NCI-H2196 treated with DMSO at 0.1 percent for 48 hours (cell line): Measurements from ENCODE around the gene CRTC1.
"Not testable (repeated sequence)": the region's sequence is repeated elsewhere in the genome, so short reads cannot be mapped to it uniquely, and the experiment has no call there.

Source experiments
- DNase-seq: peaks from one replicate; lab custom pipeline; 2025; ENCODE audit not compliant: unreplicated experiment; lab: John Stamatoyannopoulos, UW

Gene CRTC1

GRCh38 chr19:18798384-18799352 lies 115.2 kb downstream of the CRTC1 start:
- no peak for DNase-seq

DNA sequence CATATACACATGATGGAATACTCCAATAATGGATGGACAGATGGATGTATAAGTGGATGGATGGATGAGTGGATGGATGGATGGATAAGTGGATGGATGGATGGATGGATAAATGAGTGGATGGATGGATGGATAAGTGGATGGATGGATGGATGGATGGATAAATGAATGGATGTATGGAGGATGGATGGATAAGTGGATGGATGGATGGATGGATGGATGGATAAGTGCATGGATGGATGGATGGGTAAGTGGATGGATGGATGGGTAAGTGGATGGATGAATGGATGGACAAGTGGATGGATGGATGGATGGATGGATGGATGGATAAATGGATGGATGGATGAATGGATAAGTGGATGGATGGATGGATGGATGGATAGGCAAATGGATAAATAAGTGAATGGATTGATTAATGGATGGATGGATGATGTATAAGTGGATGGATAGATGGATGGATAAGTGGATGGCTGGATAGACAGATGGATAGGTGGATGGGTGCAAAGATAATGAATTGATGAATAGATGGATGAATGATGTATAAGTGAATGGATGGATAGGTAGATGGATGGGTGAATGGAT lies 116.0 kb downstream of the CRTC1 start:
- no peak for DNase-seq

DNA sequence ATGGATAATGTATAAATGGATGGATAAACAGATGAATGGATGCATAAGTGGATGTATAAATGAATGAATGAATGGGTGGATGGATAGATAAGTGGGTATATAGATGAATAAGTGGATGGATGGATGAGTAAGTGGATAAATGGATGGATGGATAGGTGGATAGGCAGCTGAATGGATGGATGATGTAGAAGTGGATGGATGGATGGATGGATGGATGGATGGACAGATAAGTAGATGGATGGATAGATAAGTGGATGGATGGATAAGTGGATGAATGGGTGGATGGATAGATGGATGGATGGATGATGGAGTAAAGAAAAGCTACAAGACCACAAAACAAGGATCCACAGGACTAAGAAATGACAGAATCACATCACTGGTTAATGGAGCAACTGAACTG lies 116.6 kb downstream of the CRTC1 start:
- no peak for DNase-seq

GRCh38 chr19:18800636-18801035 lies 117.2 kb downstream of the CRTC1 start:
- DNase-seq: no peak

DNA sequence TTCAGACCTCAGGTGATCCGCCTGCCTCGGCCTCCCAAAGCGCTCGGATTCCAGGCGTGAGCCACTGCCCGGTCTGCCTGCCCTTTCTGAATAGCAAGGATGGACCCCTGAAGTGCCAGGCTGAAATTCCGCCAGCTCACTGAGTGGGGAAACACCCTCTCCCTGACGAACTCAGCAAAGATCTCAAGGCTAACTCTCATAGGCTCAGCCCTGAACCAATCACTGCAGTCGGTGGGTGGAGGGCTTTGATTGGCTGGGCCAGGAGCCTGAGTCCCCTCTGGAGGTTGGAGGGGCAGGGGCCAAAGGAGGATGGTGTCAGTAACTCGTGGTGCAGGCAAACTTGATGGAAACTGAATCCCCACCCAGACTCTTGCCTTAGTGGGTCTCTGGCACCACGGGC lies 118.9 kb downstream of the CRTC1 start:
- no peak for DNase-seq

DNA sequence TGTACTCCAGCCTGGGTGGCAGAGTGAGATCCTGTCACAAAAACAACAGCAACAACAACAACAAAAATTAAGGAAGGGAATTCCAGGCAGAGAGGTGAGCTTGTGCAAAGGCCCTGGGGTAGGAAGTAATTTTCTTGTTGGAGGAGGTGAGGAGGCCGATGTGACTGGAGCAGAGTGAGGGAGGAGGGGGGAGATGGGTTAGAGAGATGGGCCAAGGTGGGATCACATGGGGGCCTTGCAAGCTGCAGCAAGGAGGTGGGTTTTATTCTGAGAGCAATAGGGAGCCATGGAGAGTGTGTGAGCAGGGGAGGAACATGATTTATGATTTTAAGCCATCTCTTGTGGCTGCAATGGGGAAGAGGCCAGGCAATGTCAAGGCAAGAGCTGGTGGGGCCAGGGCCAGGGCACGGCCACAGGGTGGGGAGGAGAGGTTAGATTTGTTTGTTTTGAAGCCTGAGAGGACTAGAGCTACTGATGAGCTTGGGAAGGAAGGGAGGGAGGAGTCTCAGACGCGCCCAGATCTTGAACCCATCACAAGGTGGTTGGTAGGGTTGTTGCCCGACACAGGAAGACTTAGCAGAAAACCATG lies 120.2 kb downstream of the CRTC1 start:
- DNase-seq: no peak

GRCh38 chr19:18804139-18804601 lies 120.7 kb downstream of the CRTC1 start:
- no peak for DNase-seq

DNA sequence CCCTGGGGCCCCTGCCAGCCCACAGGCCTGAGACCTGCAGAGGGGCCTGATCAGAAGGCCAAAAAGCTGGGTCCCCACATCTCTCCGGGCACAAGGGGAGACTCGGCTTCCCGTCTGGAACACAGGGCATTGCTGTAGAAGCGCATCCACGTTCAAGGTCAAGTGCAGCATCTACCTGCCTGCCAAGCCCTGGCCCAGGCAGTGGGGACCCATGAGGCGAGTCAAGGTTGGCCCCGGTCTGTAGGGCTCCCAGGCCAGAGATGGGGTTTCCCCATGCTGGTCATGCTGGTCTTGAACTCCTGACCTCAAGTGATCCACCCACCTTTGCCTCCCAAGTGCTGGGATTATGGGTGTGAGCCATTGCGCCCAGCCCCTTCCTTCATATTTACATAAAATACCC lies 121.2 kb downstream of the CRTC1 start:
- no peak for DNase-seq

GRCh38 chr19:18807861-18808331 lies 124.4 kb downstream of the CRTC1 start:
- no peak for DNase-seq

DNA sequence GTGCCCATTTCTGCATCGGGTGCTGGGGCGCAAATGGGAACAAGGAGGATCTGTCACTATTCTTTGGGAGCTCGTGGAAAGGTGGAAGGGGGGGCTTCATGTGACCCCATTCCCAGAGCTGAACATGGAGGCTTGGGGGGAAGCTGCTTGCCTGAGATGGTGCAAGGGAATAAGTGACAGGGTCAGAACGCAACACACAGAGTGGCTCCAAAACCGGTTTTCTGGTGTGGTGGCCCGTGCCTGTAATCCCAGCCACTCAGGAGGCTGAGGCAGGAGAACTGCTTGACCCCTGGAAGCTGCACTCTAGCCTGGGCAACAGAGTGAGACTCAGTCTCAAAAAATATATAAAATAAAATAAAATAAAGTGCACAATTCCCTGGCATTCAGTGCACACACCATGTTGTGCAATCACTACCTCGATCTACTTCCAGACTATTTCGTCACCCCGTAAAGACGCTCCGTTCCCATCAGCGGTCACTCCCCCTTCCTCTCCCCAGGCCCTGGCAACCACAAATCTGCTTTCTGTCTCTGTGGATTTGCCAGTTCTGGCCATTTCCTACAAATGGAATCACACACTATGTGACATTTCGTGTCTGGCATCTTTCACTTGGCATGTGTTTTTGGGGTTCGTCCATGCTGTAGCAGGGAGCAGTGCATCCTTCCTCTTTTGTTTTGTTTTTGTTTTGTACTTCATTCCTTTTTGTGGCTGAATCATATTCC lies 125.8 kb downstream of the CRTC1 start:
- no peak for DNase-seq

DNA sequence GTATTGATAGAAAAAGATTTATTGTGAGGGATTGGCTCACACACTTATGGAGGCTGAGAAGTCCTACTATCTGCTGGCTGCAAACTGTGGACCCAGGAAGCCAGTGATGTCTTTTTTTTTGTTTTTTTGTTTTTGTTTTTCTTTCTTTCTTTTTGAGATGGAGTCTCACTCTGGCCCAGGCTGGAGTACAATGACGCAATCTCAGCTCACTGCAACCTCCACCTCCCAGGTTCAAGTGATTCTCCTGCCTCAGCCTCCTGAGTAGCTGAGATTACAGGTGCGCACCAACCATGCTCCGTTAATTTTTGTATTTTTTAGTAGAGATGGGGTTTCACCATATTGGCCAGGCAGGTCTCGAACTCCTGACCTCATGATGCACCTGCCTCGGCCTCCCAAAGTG lies 128.2 kb downstream of the CRTC1 start:
- DNase-seq: not testable (repeated sequence)

GRCh38 chr19:18814063-18814462 lies 130.6 kb downstream of the CRTC1 start:
- no peak for DNase-seq

GRCh38 chr19:18815673-18816072 lies 132.2 kb downstream of the CRTC1 start:
- DNase-seq: no peak

GRCh38 chr19:18816645-18817044 lies 133.2 kb downstream of the CRTC1 start:
- not testable (repeated sequence) for DNase-seq

DNA sequence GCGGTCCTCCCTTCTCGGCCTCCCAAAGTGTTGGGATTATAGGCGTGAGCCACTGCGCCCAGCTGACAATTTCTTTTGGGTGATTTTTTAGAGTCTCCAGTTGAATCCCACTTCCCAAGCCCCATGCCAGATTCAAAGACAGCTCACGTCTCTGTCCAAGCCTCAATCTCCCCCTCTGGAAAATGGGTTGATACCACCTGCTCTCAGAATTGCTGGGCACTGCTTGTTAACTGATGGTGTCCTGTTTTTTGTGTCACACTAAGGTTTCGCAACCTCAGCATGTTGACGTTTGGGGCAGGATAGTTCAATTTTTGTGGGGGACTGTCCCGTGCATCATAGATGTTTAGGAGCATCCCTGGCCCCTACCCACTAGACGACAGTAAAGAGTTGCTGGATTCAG lies 134.1 kb downstream of the CRTC1 start:
- DNase-seq: no peak

DNA sequence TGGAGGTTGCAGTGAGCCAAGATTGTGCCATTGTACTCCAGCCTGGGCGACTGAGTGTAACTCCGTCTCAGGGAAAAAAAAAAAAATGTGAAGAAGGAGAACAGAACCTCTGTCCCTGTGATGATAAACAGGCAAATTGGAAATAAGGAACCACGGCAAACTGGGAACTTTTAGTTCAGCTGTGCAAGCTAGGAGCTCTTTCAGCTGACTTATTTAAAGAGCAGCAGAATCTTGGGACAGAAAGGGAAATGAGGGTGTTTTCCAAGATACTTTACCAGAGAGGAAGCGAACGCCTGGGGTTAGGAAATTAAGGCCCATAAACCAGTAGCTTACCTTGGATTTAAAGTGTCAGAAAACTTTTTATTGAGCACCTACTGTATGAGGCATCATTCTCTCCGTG lies 145.3 kb downstream of the CRTC1 start:
- no peak for DNase-seq

GRCh38 chr19:18830488-18830887 lies 147.0 kb downstream of the CRTC1 start:
- no peak for DNase-seq

DNA sequence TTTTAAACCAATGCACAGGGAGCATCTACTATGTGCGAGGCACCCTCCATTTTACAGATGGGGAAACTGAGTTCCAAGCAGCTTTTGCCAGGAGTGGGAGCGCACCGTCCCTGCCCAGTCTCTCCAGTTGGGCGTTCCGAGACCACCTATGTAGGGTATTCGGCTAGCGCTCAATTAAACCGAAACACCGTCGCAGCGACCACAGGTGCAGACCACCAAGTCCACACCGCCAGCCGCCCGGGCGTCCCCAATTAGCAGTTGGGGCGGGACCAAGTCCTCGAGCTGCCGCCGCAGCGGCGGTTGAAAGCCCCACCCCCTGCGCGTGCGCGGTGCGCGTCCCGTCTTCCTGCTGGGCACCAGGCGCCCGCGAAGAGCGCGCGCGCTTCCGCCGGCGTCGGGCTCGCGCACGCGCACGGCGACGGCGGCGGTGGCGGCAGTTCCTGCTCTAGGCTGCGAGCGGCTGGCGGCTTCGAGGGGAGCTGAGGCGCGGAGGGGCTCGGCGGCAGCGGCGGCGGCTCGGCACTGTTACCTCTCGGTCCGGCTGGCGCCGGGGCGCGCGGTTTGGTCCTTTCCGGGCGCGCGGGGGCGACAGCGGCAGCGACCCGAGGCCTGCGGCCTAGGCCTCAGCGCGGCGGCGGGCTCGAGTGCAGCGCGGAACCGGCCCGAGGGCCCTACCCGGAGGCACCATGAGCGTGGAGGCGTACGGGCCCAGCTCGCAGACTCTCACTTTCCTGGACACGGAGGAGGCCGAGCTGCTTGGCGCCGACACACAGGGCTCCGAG lies 148.2 kb downstream of the CRTC1 start, which contains the start of gene UPF1:
Gene UPF1, plus strand, starts transcription at position 436 of the 782 bp plus-strand sequence. Its CDS starts 251 bp downstream, at position 687.
- peak; percentile 82 for DNase-seq
